ENCODE measurements around the gene MID2.
"Not testable (repeated sequence)": the region's sequence is repeated elsewhere in the genome, so short reads cannot be mapped to it uniquely, and the experiment has no call there.

MID2 gene

GRCh38 chrX:107856289-107856688, 30.6 kb downstream of the MID2 start:
- no peak for TF ChIP-seq CTCF (IDR thresholded peaks at IDR 0.05; ENCODE audit: low read depth, low read length, missing control alignments)
- no peak for DNase-seq (ENCODE audit: low read depth)
- no peak overlapping the region for H3K4me3 ChIP-seq (ENCODE audit: low read depth, low read length)

GRCh38 chrX:107857041-107857440, 31.4 kb downstream of the MID2 start:
- DNase-seq (ENCODE audit: low read depth); H3K4me3 ChIP-seq (ENCODE audit: low read depth, low read length): not testable (repeated sequence)

GRCh38 chrX:107857837-107858236, 32.2 kb downstream of the MID2 start:
- no peak for TF ChIP-seq CTCF (IDR thresholded peaks at IDR 0.05; ENCODE audit: low read depth, low read length, missing control alignments)
- DNase-seq (ENCODE audit: low read depth), result no peak
- no peak overlapping the region for H3K4me3 ChIP-seq (ENCODE audit: low read depth, low read length)

- H3K4me3 ChIP-seq (ENCODE audit: low read depth, low read length), result no peak overlapping the region
- DNase-seq (ENCODE audit: low read depth), result no peak
- TF ChIP-seq CTCF (IDR thresholded peaks at IDR 0.05; ENCODE audit: low read depth, low read length, missing control alignments), result no peak
Observed at GRCh38 chrX:107861056-107861455, 35.4 kb downstream of the MID2 start.

- no peak for DNase-seq (ENCODE audit: low read depth)
- no peak for TF ChIP-seq CTCF (IDR thresholded peaks at IDR 0.05; ENCODE audit: low read depth, low read length, missing control alignments)
Observed at GRCh38 chrX:107871136-107871535, 45.5 kb downstream of the MID2 start.

GRCh38 chrX:107878106-107878505, 52.4 kb downstream of the MID2 start:
- no peak for DNase-seq (ENCODE audit: low read depth)
- no peak for TF ChIP-seq CTCF (IDR thresholded peaks at IDR 0.05; ENCODE audit: low read depth, low read length, missing control alignments)
- H3K4me3 ChIP-seq (ENCODE audit: low read depth, low read length), result no peak overlapping the region

More at GRCh38 chrX:107871136-107871535, 45.5 kb downstream of the MID2 start:
- H3K4me3 ChIP-seq (ENCODE audit: low read depth, low read length), result no peak overlapping the region

- DNase-seq (ENCODE audit: low read depth), result no peak
- no peak for TF ChIP-seq CTCF (IDR thresholded peaks at IDR 0.05; ENCODE audit: low read depth, low read length, missing control alignments)
Observed at GRCh38 chrX:107880054-107880610, 54.5 kb downstream of the MID2 start.

More at GRCh38 chrX:107880054-107880610, 54.5 kb downstream of the MID2 start:
- no peak overlapping the region for H3K4me3 ChIP-seq (ENCODE audit: low read depth, low read length)

All from GM12864 (cell line).